K562 (cell line): ENCODE data around the gene KCNAB1. TPM values are rescaled to one million over a fixed set of nuclear protein-coding genes. Genes with fewer than 3 reads are reported as not detected.

Experiments
- ATAC-seq: fragments of 200-7000 bp; cut with Tn5 transposase; 3 replicates; pipeline ENCODE4 v1.9.1; 2020; ENCODE audit warnings: moderate library complexity
- BruUV-seq: library from RNA; stranded (reverse); fragments of 400-500 nt; replicated peaks from 2 replicates; lab custom pipeline; 2021; lab: Mats Ljungman, UMichigan
- CTCF ChIA-PET: fragments of 300-600 bp; formaldehyde crosslinking; extraction: SDS; loops from one replicate; lab custom pipeline; 2021; ENCODE audit warnings: low intra/inter-chr PET ratio; lab: Yijun Ruan, JAX
- POLR2A ChIA-PET: fragments of 300-600, 350-650 bp; sonication (Branson Sonifier 250); formaldehyde crosslinking; extraction: SDS; loops from one replicate; lab custom pipeline; 2021; ENCODE audit warnings: antibody characterized with exemption, inconsistent platforms; lab: Yijun Ruan, JAX
- DNase-seq, 4 experiments: peaks; one replicate each; pipeline versions ENCODE4 v3.0.0 to v3.0.0-alpha.2; 2011 to 2018; ENCODE audit warnings: low spot score in 3 of 4, mixed read lengths in 3 of 4; ENCODE audit errors: extremely low read depth in 1 of 4
- FAIRE-seq: peaks from 2 replicates; lab custom pipeline; 2011; peaks lifted over from hg19 to GRCh38; lab: Jason Lieb, UNC
- H2AFZ ChIP-seq: 2 replicates; pipeline ENCODE4 v1.6.0; 2011; ENCODE audit warnings: low read depth, low read length, control low read depth, inconsistent platforms
- H3K27ac ChIP-seq: fragments of 200-600 bp; 3 replicates; pipeline ENCODE4 v1.8.0; 2011; ENCODE audit warnings: low read depth, mild to moderate bottlenecking, control low read depth, inconsistent platforms, low read length, moderate library complexity, mixed read lengths; ENCODE audit errors: extremely low read depth
- H3K27me3 ChIP-seq, 2 experiments: fragments of 300-600 bp in 1 of 2; 2 replicates in 1 of 2; 3 replicates in 1 of 2; pipeline versions ENCODE4 v1.6.0 to v1.8.0; 2011; ENCODE audit warnings: inconsistent platforms in 2 of 2, low read length in 2 of 2, mild to moderate bottlenecking in 1 of 2, mixed read lengths in 1 of 2, moderate library complexity in 1 of 2; ENCODE audit not compliant: control insufficient read depth in 2 of 2, insufficient read depth in 2 of 2
- H3K36me3 ChIP-seq: fragments of 300-600 bp; 3 replicates; pipeline ENCODE4 v1.8.0; 2011; ENCODE audit warnings: mild to moderate bottlenecking, low read length, inconsistent platforms; ENCODE audit not compliant: control insufficient read depth, insufficient read depth
- H3K4me1 ChIP-seq, 2 experiments: fragments of 200-600 bp in 1 of 2; replicated peaks in 1 of 2; 2 replicates in 1 of 2; 3 replicates in 1 of 2; pipeline versions ENCODE4 v1.5.1 to v1.8.0; 2011; ENCODE audit warnings: inconsistent platforms in 2 of 2, low read length in 2 of 2, mild to moderate bottlenecking in 1 of 2, mixed read lengths in 1 of 2, moderate library complexity in 1 of 2; ENCODE audit not compliant: control insufficient read depth in 2 of 2, insufficient read depth in 2 of 2
- H3K4me2 ChIP-seq: 2 replicates; pipeline ENCODE4 v1.6.1; 2011; ENCODE audit warnings: low read length, control low read depth, inconsistent platforms, mixed read lengths; ENCODE audit not compliant: insufficient read depth
- H3K4me3 ChIP-seq: fragments of 200-600 bp; sonication (generic), shearing (Covaris generic); 2 replicates; pipeline ENCODE4 v1.5.1; 2016; ENCODE audit warnings: control low read depth, inconsistent platforms
- H3K79me2 ChIP-seq: fragments of 200-600 bp; 3 replicates; pipeline ENCODE4 v1.8.0; 2011; ENCODE audit warnings: low read length, inconsistent platforms; ENCODE audit not compliant: control insufficient read depth, insufficient read depth
- H3K9ac ChIP-seq, 2 experiments: 2 replicates each; pipeline versions ENCODE4 v1.6.0 to v1.6.1; 2011; ENCODE audit warnings: low read depth in 2 of 2, low read length in 2 of 2, control low read depth in 1 of 2, inconsistent platforms in 1 of 2, mild to moderate bottlenecking in 1 of 2, mixed read lengths in 1 of 2; ENCODE audit not compliant: insufficient read depth in 1 of 2
- H3K9me1 ChIP-seq: one replicate; pipeline ENCODE4 v1.6.0; 2011; ENCODE audit warnings: inconsistent platforms, mild to moderate bottlenecking, low read length, moderate library complexity; ENCODE audit not compliant: control insufficient read depth, insufficient read depth
- H3K9me3 ChIP-seq: replicated peaks from 2 replicates; pipeline ENCODE4 v1.5.1; 2011; ENCODE audit warnings: low read depth, low read length, inconsistent platforms; ENCODE audit not compliant: control insufficient read depth, insufficient read depth
- H4K20me1 ChIP-seq: replicated peaks from 2 replicates; pipeline ENCODE4 v1.6.1; 2011; ENCODE audit warnings: low read length, inconsistent platforms, mixed read lengths; ENCODE audit not compliant: control insufficient read depth, insufficient read depth
- NFIX ChIP-seq: fragments of 250-450 bp; sonication (Bioruptor Pico); IDR thresholded peaks from 2 replicates; pipeline ENCODE4 v1.4.0; 2020; ENCODE audit warnings: low read depth, mild to moderate bottlenecking, moderate library complexity
- PHF8 ChIP-seq: fragments of 200-600 bp; sonication (generic); IDR thresholded peaks from 2 replicates; pipeline ENCODE4 v1.6.1; 2012; ENCODE audit warnings: mixed run types, mild to moderate bottlenecking, inconsistent platforms, low read length, moderate library complexity, borderline replicate concordance
- SAP30 ChIP-seq: fragments of 200-600 bp; sonication (generic); IDR thresholded peaks from 2 replicates; pipeline ENCODE4 v1.6.1; 2012; ENCODE audit warnings: borderline replicate concordance, low read depth, mild to moderate bottlenecking, moderate library complexity, low read length, control low read depth, inconsistent platforms; ENCODE audit not compliant: insufficient read depth, poor library complexity, severe bottlenecking
- ZNF224 ChIP-seq: sonication (generic); formaldehyde crosslinking; IDR thresholded peaks from 2 replicates; pipeline ENCODE4 v1.8.0; 2022; ENCODE audit warnings: mild to moderate bottlenecking, missing genetic modification reagents
- WGBS: fragments of 100-300 bp; shearing (Covaris generic); methylation state at CpG from one replicate; pipeline ENCODE4 v1.1.6; 2016; ENCODE audit warnings: low coverage, mixed read lengths; ENCODE audit not compliant: insufficient coverage; ENCODE audit errors: missing lambda C conversion rate; 5-methylcytosine and 5-hydroxymethylcytosine counted together
- in situ Hi-C: fragments of 300-500 bp; cut with MboI; formaldehyde crosslinking; loops from 4 replicates; pipeline ENCODE4 v1.15.0; 2018; ENCODE audit warnings: inconsistent platforms, mixed read lengths
- intact Hi-C: fragments of 100-400 bp; cut with micrococcal nuclease; formaldehyde crosslinking; loops from 2 replicates; pipeline ENCODE4 v1.14.2; 2022
- polyA plus RNA-seq, 8 experiments: library from polyadenylated mRNA; depleted of rRNA in 4 of 8; stranded (reverse) in 5 of 8; unstranded in 3 of 8; fragments of >200 nt; fragmentation: Nextera tagmentation in 2 of 8; fragmentation: Illumina TruSeq in 1 of 8; extraction: Ambion mirVana in 2 of 8; extraction: Trizol in 1 of 8; gene quantifications; 2 replicates each; pipeline versions ENCODE4 v1.2.1 to v1.2.3, GENCODE V29; 2011 to 2014; ENCODE audit warnings: inconsistent platforms in 1 of 8, missing spikeins in 1 of 8
- total RNA-seq, 7 experiments: library from RNA; depleted of rRNA in 6 of 7; stranded (reverse); fragments of >200 nt in 6 of 7; fragmentation: Illumina TruSeq in 2 of 7; extraction: Trizol in 2 of 7; gene quantifications; 2 replicates each; pipeline versions ENCODE4 v1.2.1 to v1.2.3, GENCODE V29; 2011 to 2021; ENCODE audit warnings: low replicate concordance in 1 of 7
- TF ChIP-seq, protein P1 (sequence below): sonication (generic); formaldehyde crosslinking; IDR thresholded peaks from 2 replicates; pipeline ENCODE4 v1.8.0; 2022; ENCODE audit warnings: missing genetic modification reagents, mild to moderate bottlenecking, moderate library complexity, borderline replicate concordance
- TF ChIP-seq, protein P2 (sequence below), 2 experiments: fragments of 450-650 bp; IDR thresholded peaks; 2 replicates each; pipeline ENCODE4 v1.6.1; 2016; ENCODE audit warnings: mild to moderate bottlenecking in 2 of 2, borderline replicate concordance in 1 of 2, low read depth in 1 of 2, moderate library complexity in 1 of 2
- TF ChIP-seq, protein P3 (sequence below): sonication (generic); formaldehyde crosslinking; IDR thresholded peaks from 2 replicates; pipeline ENCODE4 v1.8.0; 2022; ENCODE audit warnings: mild to moderate bottlenecking, missing genetic modification reagents
- TF ChIP-seq, protein P4 (sequence below): sonication (generic); formaldehyde crosslinking; IDR thresholded peaks from 2 replicates; pipeline ENCODE4 v1.8.0; 2022; ENCODE audit warnings: mild to moderate bottlenecking, missing genetic modification reagents, borderline replicate concordance

The KCNAB1 gene
- total and polyA plus RNA-seq, 9 of the 15 experiments (the other 6 are each of a cell fraction or from before 2014, with no cell fraction given) = 0.14 to 1.2 (median 0.51) TPM

DNA sequence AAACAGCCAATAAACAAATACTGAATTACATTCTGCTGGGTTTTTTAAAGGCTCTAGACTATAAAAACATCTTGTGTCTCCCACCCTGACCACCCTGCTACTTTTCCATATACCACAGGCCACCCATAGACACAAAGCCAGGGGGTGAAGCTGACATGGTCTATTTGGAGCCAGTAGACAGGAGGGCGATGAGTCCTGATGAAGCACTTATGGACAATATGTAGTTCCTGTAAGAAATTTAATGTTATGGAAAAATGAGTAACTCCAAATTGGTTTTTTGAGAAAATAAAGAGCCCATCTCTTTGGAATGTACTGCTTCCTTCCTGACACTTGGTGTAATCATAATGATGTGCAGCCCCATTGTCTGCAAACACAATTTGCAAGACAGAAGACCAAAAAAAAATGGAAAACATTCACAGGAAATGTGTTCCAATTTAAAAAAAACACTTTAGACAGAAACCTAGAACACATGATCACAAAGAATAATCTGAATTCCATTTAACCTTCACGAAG, 422.7 kb downstream of the KCNAB1 start:
- Histone ChIP-seq H3K27me3 (no peaks in the 10 kb centered on the region), H3K9me3 (no peaks in the 10 kb centered on the region), H3K27ac (no peak overlapping the region), H3K4me1 (no peaks in the 10 kb centered on the region; a peak in 1 of 5 replicates), H3K9ac (no peak overlapping the region), H3K4me2 (no peak overlapping the region), H2AFZ (no peak overlapping the region), H3K36me3 (peaks cover 98% of the 10 kb centered on the region), H3K79me2 (peaks cover 32% of the 10 kb centered on the region), H3K9me1 (no peaks in the 10 kb centered on the region), H4K20me1 (no peaks in the 10 kb centered on the region), H3K4me3 (no peak overlapping the region)
- DNase-seq (no peak), ATAC-seq (no peak), FAIRE-seq (no peak)
- in situ Hi-C loops = loop anchor here (25.0 kb wide), 1 partner anchor 594 kb away; no protein-coding TSS in a partner anchor
- CTCF ChIA-PET = no interaction called here
- intact Hi-C loops = no loop called here
- POLR2A ChIA-PET = interaction anchor here (0.5 to 3.5 kb wide), 7 partner anchors 8 to 538 kb away, joined by 3 to 22 read pairs (median 5); partner anchors contain the start of genes SSR3 and TIPARP
- WGBS = 100% methylated on average over 2 of the region's 2 CpGs
- BruUV-seq = no TSS peak
- no peak for TF ChIP-seq SAP30
- TF ChIP-seq, protein P1, sequence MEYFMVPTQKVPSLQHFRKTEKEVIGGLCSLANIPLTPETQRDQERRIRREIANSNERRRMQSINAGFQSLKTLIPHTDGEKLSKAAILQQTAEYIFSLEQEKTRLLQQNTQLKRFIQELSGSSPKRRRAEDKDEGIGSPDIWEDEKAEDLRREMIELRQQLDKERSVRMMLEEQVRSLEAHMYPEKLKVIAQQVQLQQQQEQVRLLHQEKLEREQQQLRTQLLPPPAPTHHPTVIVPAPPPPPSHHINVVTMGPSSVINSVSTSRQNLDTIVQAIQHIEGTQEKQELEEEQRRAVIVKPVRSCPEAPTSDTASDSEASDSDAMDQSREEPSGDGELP = no peak
- TF ChIP-seq, protein P2, sequence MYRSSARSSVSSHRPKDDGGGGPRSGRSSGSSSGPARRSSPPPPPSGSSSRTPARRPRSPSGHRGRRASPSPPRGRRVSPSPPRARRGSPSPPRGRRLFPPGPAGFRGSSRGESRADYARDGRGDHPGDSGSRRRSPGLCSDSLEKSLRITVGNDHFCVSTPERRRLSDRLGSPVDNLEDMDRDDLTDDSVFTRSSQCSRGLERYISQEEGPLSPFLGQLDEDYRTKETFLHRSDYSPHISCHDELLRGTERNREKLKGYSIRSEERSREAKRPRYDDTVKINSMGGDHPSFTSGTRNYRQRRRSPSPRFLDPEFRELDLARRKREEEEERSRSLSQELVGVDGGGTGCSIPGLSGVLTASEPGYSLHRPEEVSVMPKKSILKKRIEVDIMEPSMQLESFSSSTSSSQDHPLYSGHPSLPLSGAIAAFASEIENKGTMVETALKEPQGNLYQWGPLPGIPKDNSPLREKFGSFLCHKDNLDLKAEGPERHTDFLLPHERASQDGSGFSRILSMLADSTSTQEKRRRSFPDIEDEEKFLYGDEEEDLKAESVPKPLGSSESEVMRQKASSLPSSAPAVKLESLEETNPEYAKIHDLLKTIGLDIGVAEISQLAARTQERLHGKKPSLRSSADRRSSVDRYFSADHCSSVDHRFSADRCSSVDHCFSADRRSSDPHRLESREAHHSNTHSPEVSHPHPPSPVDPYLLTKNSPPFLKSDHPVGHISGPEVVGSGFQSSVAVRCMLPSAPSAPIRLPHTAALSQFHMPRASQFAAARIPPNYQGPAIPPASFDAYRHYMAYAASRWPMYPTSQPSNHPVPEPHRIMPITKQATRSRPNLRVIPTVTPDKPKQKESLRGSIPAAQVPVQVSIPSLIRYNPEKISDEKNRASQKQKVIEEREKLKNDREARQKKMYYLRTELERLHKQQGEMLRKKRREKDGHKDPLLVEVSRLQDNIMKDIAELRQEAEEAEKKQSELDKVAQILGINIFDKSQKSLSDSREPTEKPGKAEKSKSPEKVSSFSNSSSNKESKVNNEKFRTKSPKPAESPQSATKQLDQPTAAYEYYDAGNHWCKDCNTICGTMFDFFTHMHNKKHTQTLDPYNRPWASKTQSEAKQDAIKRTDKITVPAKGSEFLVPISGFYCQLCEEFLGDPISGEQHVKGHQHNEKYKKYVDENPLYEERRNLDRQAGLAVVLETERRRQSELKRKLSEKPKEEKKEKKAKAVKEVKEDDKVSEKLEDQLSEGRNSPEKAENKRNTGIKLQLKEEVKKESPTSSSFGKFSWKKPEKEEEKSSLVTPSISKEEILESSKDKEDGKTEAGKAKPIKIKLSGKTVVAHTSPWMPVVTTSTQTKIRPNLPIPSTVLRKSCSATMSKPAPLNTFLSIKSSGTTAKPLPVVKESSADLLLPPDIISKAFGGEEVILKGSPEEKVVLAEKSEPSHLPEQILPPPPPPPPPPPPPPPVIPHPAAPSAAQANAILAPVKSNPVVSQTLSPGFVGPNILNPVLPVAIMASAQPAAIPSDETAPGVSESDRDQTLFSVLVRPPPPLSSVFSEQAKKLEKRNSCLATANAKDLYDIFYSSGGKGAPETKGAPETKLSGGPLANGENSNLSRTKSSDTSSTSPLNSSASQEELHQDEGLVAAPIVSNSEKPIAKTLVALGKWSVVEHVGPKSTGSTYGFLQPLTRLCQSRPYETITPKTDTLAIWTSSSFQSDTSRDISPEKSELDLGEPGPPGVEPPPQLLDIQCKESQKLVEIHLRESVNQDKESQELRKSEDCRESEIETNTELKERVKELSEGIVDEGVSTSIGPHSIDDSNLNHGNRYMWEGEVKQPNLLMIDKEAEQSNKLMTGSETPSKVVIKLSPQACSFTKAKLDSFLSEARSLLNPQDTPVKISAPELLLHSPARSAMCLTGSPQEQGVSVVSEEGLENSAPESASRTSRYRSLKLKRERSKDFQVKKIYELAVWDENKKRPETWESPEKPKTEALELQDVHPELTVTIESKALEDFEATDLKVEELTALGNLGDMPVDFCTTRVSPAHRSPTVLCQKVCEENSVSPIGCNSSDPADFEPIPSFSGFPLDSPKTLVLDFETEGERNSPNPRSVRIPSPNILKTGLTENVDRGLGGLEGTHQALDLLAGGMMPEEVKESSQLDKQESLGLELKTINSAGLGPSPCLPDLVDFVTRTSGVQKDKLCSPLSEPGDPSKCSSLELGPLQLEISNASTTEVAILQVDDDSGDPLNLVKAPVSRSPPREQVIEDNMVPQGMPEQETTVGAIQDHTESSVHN (IDR thresholded peaks at IDR 0.05; ENCODE audit: borderline replicate concordance in 1 of 2, low read depth in 1 of 2) = no peak
- TF ChIP-seq NFIX (CRISPR knock-in tag) = no peak
- TF ChIP-seq, protein P3, sequence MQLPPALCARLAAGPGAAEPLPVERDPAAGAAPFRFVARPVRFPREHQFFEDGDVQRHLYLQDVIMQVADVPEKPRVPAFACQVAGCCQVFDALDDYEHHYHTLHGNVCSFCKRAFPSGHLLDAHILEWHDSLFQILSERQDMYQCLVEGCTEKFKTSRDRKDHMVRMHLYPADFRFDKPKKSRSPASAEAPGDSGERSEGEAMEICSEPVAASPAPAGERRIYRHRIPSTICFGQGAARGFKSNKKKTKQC (CRISPR knock-in tag) = no peak
- TF ChIP-seq, protein P4, sequence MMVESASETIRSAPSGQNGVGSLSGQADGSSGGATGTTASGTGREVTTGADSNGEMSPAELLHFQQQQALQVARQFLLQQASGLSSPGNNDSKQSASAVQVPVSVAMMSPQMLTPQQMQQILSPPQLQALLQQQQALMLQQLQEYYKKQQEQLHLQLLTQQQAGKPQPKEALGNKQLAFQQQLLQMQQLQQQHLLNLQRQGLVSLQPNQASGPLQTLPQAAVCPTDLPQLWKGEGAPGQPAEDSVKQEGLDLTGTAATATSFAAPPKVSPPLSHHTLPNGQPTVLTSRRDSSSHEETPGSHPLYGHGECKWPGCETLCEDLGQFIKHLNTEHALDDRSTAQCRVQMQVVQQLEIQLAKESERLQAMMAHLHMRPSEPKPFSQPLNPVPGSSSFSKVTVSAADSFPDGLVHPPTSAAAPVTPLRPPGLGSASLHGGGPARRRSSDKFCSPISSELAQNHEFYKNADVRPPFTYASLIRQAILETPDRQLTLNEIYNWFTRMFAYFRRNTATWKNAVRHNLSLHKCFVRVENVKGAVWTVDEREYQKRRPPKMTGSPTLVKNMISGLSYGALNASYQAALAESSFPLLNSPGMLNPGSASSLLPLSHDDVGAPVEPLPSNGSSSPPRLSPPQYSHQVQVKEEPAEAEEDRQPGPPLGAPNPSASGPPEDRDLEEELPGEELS (CRISPR knock-in tag) = no peak
- TF ChIP-seq ZNF224 (CRISPR knock-in tag) = no peak
- no peak for TF ChIP-seq PHF8
